KOPT-K1 (cell line): ENCODE measurements around the gene PNPT1.

Source experiments
- H3K27ac ChIP-seq: fragments of 200-600 bp; sonication (generic); 2 replicates; pipeline ENCODE4 v1.5.1; 2016; ENCODE audit warnings: antibody characterized with exemption, mild to moderate bottlenecking, low read depth, low read length; ENCODE audit not compliant: poor library complexity, severe bottlenecking
- H3K36me3 ChIP-seq: fragments of 200-600 bp; sonication (generic); 2 replicates; pipeline ENCODE4 v1.5.1; 2017; ENCODE audit warnings: antibody characterized with exemption, mild to moderate bottlenecking, low read length, moderate library complexity; ENCODE audit not compliant: insufficient read depth
- H3K9me3 ChIP-seq: fragments of 200-600 bp; sonication (generic); 2 replicates; pipeline ENCODE4 v1.5.1; 2017; ENCODE audit warnings: antibody characterized with exemption, low read length, mild to moderate bottlenecking; ENCODE audit not compliant: insufficient read depth, poor library complexity, severe bottlenecking

The PNPT1 gene

DNA sequence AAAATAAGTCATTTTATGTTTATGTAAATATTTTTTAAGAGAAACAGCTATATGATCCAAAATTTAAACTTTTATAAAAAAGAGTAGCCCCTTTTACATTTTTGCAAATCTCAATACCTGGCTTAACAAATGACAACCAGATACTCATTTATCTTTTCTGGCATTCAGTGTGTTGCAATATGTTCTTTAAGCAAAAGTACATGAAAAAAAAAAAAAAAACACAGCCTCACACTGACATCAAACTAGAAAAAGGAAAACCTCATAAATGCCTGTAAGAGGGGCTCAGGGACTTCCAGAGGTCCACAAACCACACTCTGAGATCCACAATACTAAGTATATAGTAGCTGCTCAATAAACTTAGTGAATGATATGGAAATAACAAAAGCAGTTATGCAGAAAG lies 98.1 kb downstream of the PNPT1 start:
- Histone ChIP-seq H3K36me3 (peaks cover 75% of the 10 kb centered on the region), H3K9me3 (no peaks in the 10 kb centered on the region), H3K27ac (no peak overlapping the region)

DNA sequence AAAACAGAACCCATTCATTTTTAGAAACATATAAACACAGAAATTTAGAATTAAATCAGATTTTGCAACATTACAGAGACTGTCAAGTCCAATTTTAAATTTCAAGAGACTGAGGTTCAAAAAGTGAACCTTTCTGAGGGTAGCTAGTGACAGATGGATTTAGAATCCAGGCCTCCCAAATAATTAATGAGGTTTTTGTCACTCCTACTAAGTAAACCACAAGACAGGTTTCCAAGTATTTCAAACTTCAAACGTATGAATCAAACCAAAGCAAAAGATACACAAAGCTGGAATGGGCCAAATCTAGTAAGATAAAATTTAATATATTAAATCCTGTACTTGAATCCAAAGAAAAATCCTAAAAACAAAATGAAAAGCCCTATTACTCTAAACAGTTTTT lies 101.5 kb downstream of the PNPT1 start:
- H3K36me3 ChIP-seq, result peaks cover 76% of the 10 kb centered on the region
- H3K27ac ChIP-seq, result no peak overlapping the region
- H3K9me3 ChIP-seq, result no peaks in the 10 kb centered on the region

DNA sequence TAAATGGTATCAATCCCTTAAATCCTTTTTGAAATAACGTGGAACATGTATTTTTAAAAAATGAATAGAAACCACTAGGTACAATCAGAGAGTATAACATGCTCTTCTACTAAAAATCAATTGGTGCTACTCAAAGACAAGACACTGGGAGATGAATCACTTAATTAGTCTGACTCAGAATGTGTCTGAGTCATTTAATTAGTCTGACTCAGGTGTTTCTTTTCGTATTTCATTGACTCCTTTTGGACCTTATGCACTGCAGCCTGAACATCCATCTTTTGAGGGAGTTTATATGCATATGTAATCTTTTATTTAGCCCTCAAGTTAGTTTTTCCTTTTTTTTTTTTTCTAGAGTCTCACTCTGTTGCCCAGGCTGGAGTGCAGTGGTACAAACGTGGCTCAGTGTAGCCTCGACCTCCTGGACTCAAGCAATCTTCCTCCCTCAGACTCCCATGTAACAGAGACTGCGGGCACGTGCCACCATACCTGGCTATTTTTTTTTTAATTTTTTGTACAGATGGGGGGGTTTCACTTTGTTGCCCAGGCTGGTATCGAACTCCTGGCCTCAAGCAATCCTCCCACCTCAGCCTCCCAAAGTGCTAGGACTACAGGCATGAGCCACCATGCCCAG lies 102.7 kb downstream of the PNPT1 start:
- Histone ChIP-seq H3K36me3 (peaks cover 76% of the 10 kb centered on the region), H3K27ac (no peak overlapping the region), H3K9me3 (no peaks in the 10 kb centered on the region)

DNA sequence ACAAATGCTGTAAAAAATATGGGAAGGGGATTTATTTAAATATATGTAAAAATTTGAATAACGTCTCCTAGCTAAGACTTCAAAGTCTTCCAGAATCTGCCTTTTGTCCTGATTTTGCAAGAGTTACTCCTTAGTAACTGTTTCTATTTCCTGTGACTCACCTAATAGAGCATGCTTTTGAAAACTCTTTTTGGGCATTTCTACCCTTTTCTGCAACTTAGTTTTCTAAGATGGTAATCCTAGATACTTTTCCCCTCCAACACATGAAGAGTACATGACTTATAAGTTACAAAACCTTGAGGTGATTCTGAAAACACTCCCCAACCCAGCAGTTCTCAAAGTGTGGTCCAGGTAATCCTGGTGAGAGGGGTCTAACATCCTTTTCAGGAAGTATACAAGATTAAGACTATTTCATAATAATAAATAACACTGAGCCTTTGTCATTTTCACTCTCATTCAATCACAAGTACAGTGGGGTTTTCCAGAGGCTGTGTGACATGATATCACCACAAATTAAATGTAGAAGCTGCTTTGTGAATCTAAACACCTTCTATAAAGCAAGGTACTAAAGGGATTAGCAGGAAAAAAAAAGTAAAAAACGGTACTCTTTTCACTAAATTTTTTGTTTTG lies 108.1 kb downstream of the PNPT1 start:
- H3K27ac ChIP-seq, result no peak overlapping the region
- H3K36me3 ChIP-seq, result peaks cover 96% of the 10 kb centered on the region
- no peaks in the 10 kb centered on the region for H3K9me3 ChIP-seq
